ENCODE results near the gene LRP1B. TPM values are rescaled to one million over a fixed set of nuclear protein-coding genes. Genes with fewer than 3 reads are reported as not detected.
A peak's percentile ranks its signal among the peaks of the same experiment; 100 is the strongest.

LRP1B gene
- total RNA-seq, 1 experiment from 2014 or later: 0.21 TPM

- no peaks in the 10 kb centered on the region for H3K9me3 Mint-ChIP-seq (ENCODE audit: low read depth, unreplicated experiment)
- H3K4me3 Mint-ChIP-seq (ENCODE audit: low read depth, unreplicated experiment): peak overlapping the region; percentile 3
- intact Hi-C loops (cut with micrococcal nuclease; ENCODE audit: unreplicated experiment): loop anchor here (2.0 to 10.0 kb wide), 9 partner anchors 89 to 1471 kb away; no protein-coding TSS in a partner anchor
- H3K4me1 Mint-ChIP-seq (ENCODE audit: low read depth, unreplicated experiment): peaks cover 46% of the 10 kb centered on the region
- CTCF ChIA-PET: interaction anchor here (0.6 to 2.2 kb wide), 2 partner anchors 65 to 356 kb away, joined by 3 to 7 read pairs; no protein-coding TSS in a partner anchor
- BruUV-seq (replicated peaks): no TSS peak
- no peaks in the 10 kb centered on the region for H3K27me3 Mint-ChIP-seq (ENCODE audit: unreplicated experiment)
- peak; percentile 14 for DNase-seq
- no peaks in the 10 kb centered on the region for H3K36me3 Mint-ChIP-seq (ENCODE audit: insufficient read depth, unreplicated experiment)
- TF ChIP-seq CTCF (IDR thresholded peaks at IDR 0.05; ENCODE audit: unreplicated experiment): no peak
- peak overlapping the region; percentile 52 for H3K27ac Mint-ChIP-seq (ENCODE audit: unreplicated experiment)
Measured at GRCh38 chr2:141555876-141556470, 574.8 kb downstream of the LRP1B start.

GRCh38 chr2:141554810-141555209 lies 576.0 kb downstream of the LRP1B start:
- no peak overlapping the region for H3K27ac Mint-ChIP-seq (ENCODE audit: unreplicated experiment)
- CTCF ChIA-PET: interaction anchor here (0.5 to 2.2 kb wide), 4 partner anchors 16 to 691 kb away, joined by 3 to 7 read pairs (median 6); no protein-coding TSS in a partner anchor
- H3K4me3 Mint-ChIP-seq (ENCODE audit: low read depth, unreplicated experiment): no peak overlapping the region
- peak; percentile 40 for DNase-seq
- no peaks in the 10 kb centered on the region for H3K27me3 Mint-ChIP-seq (ENCODE audit: unreplicated experiment)
- peaks cover 38% of the 10 kb centered on the region for H3K4me1 Mint-ChIP-seq (ENCODE audit: low read depth, unreplicated experiment)
- H3K9me3 Mint-ChIP-seq (ENCODE audit: low read depth, unreplicated experiment): no peaks in the 10 kb centered on the region
- no peak for TF ChIP-seq CTCF (IDR thresholded peaks at IDR 0.05; ENCODE audit: unreplicated experiment)
- intact Hi-C loops (cut with micrococcal nuclease; ENCODE audit: unreplicated experiment): loop anchor here (5.0 to 10.0 kb wide), 8 partner anchors 88 to 1470 kb away; no protein-coding TSS in a partner anchor
- no peaks in the 10 kb centered on the region for H3K36me3 Mint-ChIP-seq (ENCODE audit: insufficient read depth, unreplicated experiment)
- no TSS peak for BruUV-seq (replicated peaks)

- no peak for TF ChIP-seq CTCF (IDR thresholded peaks at IDR 0.05; ENCODE audit: unreplicated experiment)
Measured at GRCh38 chr2:141534666-141535362, 596.0 kb downstream of the LRP1B start.

GRCh38 chr2:141529659-141530058 lies 601.2 kb downstream of the LRP1B start:
- no peaks in the 10 kb centered on the region for H3K36me3 Mint-ChIP-seq (ENCODE audit: insufficient read depth, unreplicated experiment)
- BruUV-seq (replicated peaks): no TSS peak

More at GRCh38 chr2:141534666-141535362, 596.0 kb downstream of the LRP1B start:
- no TSS peak for BruUV-seq (replicated peaks)
- CTCF ChIA-PET: no interaction called here
- no peaks in the 10 kb centered on the region for H3K9me3 Mint-ChIP-seq (ENCODE audit: low read depth, unreplicated experiment)
- H3K27ac Mint-ChIP-seq (ENCODE audit: unreplicated experiment): no peak overlapping the region
- intact Hi-C loops (cut with micrococcal nuclease; ENCODE audit: unreplicated experiment): no loop called here
- H3K27me3 Mint-ChIP-seq (ENCODE audit: unreplicated experiment): no peaks in the 10 kb centered on the region
- no peak for DNase-seq
- no peak overlapping the region for H3K4me3 Mint-ChIP-seq (ENCODE audit: low read depth, unreplicated experiment)
- no peaks in the 10 kb centered on the region for H3K36me3 Mint-ChIP-seq (ENCODE audit: insufficient read depth, unreplicated experiment)
- no peaks in the 10 kb centered on the region for H3K4me1 Mint-ChIP-seq (ENCODE audit: low read depth, unreplicated experiment)

More at GRCh38 chr2:141529659-141530058, 601.2 kb downstream of the LRP1B start:
- no peak overlapping the region for H3K4me3 Mint-ChIP-seq (ENCODE audit: low read depth, unreplicated experiment)
- DNase-seq: no peak
- intact Hi-C loops (cut with micrococcal nuclease; ENCODE audit: unreplicated experiment): no loop called here
- no peaks in the 10 kb centered on the region for H3K9me3 Mint-ChIP-seq (ENCODE audit: low read depth, unreplicated experiment)
- no peaks in the 10 kb centered on the region for H3K4me1 Mint-ChIP-seq (ENCODE audit: low read depth, unreplicated experiment)
- CTCF ChIA-PET: no interaction called here
- H3K27ac Mint-ChIP-seq (ENCODE audit: unreplicated experiment): no peak overlapping the region
- TF ChIP-seq CTCF (IDR thresholded peaks at IDR 0.05; ENCODE audit: unreplicated experiment): no peak
- H3K27me3 Mint-ChIP-seq (ENCODE audit: unreplicated experiment): no peaks in the 10 kb centered on the region
